Measurements from ENCODE around the gene FCN1. TPM values are rescaled to one million over a fixed set of nuclear protein-coding genes. Genes with fewer than 3 reads are reported as not detected.

The FCN1 gene
- total and polyA plus RNA-seq, 2 of the 8 experiments (the other 6 are each of a cell fraction or from before 2014, with no cell fraction given): not detected

DNA sequence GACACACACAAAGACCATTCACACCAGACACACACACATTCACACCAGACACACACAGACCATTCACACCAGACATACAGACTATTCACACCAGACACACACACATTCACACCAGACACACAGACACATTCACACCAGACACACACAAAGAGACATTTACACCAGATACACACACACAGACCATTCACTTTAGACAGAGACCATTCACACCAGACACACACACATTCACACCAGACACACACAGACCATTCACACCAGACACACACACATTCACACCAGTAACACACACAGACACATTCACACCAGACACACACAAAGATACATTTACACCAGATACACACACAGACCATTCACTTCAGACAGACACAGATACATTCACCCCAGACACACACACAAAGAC is 29.0 kb upstream of the FCN1 start:
- Histone ChIP-seq H3K27ac (ENCODE audit: low read depth, low read length) (no peak overlapping the region), H3K4me1 (replicated peaks in 1 of 4; ENCODE audit: control insufficient read depth in 3 of 4, insufficient read depth in 4 of 4, low read length in 3 of 4) (peaks cover 0 to 8% (median 3%) of the 10 kb centered on the region in 4 experiments; a peak in 3 of 7 replicates), H3K9ac (replicated peaks in 1 of 4; ENCODE audit: extremely low read depth in 1 of 4, low read depth in 3 of 4, low read length in 3 of 4) (no peak overlapping the region), H3K27me3 (replicated peaks in 1 of 4; ENCODE audit: control insufficient read depth in 3 of 4, extremely low read depth in 1 of 4, insufficient read depth in 3 of 4, low read length in 3 of 4) (no peaks in the 10 kb centered on the region; a peak in 1 of 7 replicates), H3K4me3 (ENCODE audit: extremely low read depth in 1 of 4, insufficient read depth in 2 of 4, low read depth in 3 of 4, low read length in 4 of 4) (no peak overlapping the region), H4K8ac (ENCODE audit: extremely low read depth, insufficient read depth, low read length) (no peak overlapping the region), H2BK120ac (replicated peaks; ENCODE audit: low read depth, low read length) (no peak overlapping the region), H2AK5ac (ENCODE audit: low read depth, low read length) (peak overlapping the region; percentile 33), H2BK20ac (ENCODE audit: low read length) (peak overlapping the region; percentile 3; the same call in 1 of the 2 replicates), H3K23me2 (ENCODE audit: low read depth, low read length) (peaks cover 6% of the 10 kb centered on the region; the same call in 1 of the 2 replicates), H3K9me3 (ENCODE audit: insufficient read depth in 2 of 2, low read depth in 1 of 2, low read length in 1 of 2) (no peaks in the 10 kb centered on the region), H2BK12ac (ENCODE audit: low read depth, low read length) (peak overlapping the region; percentile 50; the same call in 1 of the 2 replicates), H3K56ac (replicated peaks; ENCODE audit: insufficient read length, low read depth, low read length) (peak overlapping the region; percentile 93), H3K36me3 (ENCODE audit: control insufficient read depth in 2 of 4, insufficient read depth in 4 of 4, low read length in 3 of 4) (no peaks in the 10 kb centered on the region), H2BK5ac (ENCODE audit: low read depth, low read length) (peak overlapping the region; percentile 26), H3K4me2 (ENCODE audit: insufficient read depth in 1 of 2, low read depth in 2 of 2, low read length in 2 of 2) (no peak overlapping the region), H3K18ac (ENCODE audit: extremely low read depth, low read length) (no peak overlapping the region), H3K79me2 (ENCODE audit: control insufficient read depth in 1 of 2, insufficient read depth in 2 of 2, low read length in 2 of 2) (no peaks in the 10 kb centered on the region), H4K5ac (ENCODE audit: insufficient read length, low read depth, low read length) (no peak overlapping the region), H2AFZ (ENCODE audit: low read length) (no peak overlapping the region), H4K91ac (replicated peaks; ENCODE audit: insufficient read length, low read length) (no peak overlapping the region), H4K20me1 (replicated peaks in 1 of 2; ENCODE audit: control insufficient read depth in 1 of 2, insufficient read depth in 2 of 2, low read length in 2 of 2) (peaks cover 0 to 4% of the 10 kb centered on the region in 2 experiments), H3K4ac (replicated peaks; ENCODE audit: insufficient read length, low read depth, low read length) (no peak overlapping the region), H2BK15ac (ENCODE audit: low read length) (peak overlapping the region; percentile 84; the same call in 1 of the 2 replicates), H3K14ac (ENCODE audit: insufficient read length) (no peak overlapping the region), H3K79me1 (ENCODE audit: low read depth, low read length) (no peaks in the 10 kb centered on the region), H3K23ac (ENCODE audit: insufficient read length) (no peak overlapping the region)
- DNase-seq (ENCODE audit: low read depth in 1 of 2, low spot score in 2 of 2) (no peak), FAIRE-seq (no peak)
- TF ChIP-seq BACH1 (IDR thresholded peaks at IDR 0.05; ENCODE audit: low read length) (0 out of 2 replicates have a peak, but pooled peaks have one; percentile 8), SIX5 (IDR thresholded peaks at IDR 0.05; ENCODE audit: low read depth, low read length) (no peak)
- CTCF ChIA-PET (ENCODE audit: partially characterized antibody): no interaction called here
- POLR2A ChIA-PET (ENCODE audit: partially characterized antibody): no interaction called here

Measured in H1 (cell line).